GM19025 (cell line): Measurements from ENCODE around the gene SULT1A2.
"Not testable (repeated sequence)": the region's sequence is repeated elsewhere in the genome, so short reads cannot be mapped to it uniquely, and the experiment has no call there.

Experiments used
- ATAC-seq: cut with Tn5 transposase; IDR thresholded peaks from one replicate; pipeline ENCODE4 v1.9.1; 2021; ENCODE audit warnings: mild to moderate bottlenecking, low read depth, moderate library complexity; ENCODE audit not compliant: unreplicated experiment

The SULT1A2 gene

GRCh38 chr16:28609631-28610594 lies 13.1 kb upstream of the SULT1A2 start, which contains the start of gene SULT1A1:
SULT1A1 (minus strand) TSS chr16:28610044; CDS start chr16:28608855, 1,189 bp downstream.
- no peak for ATAC-seq

- not testable (repeated sequence) for ATAC-seq
These were observed 12.2 kb upstream of the SULT1A2 start for GRCh38 chr16:28608867-28609596.

DNA sequence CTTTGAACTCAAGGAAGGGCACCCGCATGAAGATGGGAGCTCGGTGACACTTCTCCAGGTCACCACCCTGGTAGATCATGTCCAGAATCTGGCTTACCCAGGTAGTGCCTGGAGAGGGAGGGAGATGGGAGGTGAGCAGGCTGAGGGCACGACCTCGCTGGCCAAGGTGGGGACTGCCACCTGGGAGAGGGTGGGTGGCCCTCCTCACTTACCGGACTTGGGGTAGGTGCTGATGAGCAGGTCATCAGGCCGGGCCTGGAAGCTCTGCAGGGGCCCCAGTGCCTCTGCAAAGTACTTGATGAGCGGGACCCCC lies 11.6 kb upstream of the SULT1A2 start:
- not testable (repeated sequence) for ATAC-seq

DNA sequence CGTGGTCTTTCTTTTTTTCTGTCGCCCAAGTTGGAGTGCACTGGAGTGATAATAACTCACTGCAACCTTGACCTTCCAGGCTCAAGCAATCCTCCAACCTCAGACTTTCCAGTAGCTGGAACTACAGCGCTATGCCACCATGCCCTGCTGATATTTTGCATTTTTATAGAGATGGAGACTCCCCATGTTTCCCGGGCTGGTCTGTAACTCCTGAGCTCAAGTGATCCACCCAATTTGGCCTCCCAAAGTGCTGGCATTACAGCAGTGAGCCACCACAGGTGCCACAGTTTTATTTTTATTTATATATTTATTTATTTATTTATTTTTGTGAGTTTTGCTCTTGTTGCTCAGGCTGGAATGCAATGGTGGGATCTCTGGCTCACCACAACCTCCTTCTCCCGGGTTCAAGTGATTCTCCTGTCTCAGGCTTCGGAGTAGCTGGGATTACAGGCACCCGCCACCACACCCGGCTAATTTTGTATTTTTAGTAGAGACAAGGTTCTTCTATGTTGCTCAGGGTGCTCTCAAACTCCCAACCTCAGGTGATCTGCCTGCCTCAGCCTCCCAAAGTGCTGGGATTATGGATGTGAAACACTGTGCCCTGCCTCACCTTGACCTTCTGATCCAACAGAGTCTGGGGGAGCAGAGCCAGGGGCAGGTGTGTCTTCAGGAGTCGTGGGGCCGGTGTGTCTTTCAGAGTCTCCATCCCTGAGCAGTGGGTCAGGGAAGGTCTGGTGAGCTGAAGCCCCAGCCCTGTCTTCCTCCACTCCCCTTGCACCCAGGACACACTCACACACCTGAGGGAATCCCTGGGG lies 11.0 kb upstream of the SULT1A2 start:
- ATAC-seq: not testable (repeated sequence)

DNA sequence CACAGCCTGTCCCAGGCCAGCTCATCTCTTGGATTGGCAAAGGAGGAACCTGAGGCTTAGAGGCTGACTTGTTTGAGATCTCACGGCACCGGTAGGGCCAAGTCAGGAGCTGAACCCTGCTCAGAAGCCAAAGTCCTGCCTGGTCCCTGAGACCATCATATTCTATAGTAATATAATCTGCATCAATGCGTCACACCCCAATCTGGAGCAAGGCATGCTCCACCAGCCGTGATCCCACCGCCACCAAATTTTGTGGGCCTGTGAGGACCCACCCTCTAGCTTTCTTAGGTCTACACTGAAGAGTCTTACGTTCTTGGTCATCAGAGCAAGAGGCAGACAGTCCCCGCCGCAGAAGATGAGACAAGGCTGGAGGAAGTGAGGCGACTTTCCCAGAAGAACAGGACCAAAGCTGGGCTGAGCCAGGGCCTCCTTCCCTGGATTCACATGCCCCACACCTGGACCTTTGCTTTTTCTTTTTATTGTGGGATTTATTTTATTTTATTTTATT lies 10.3 kb upstream of the SULT1A2 start:
- no peak for ATAC-seq

- ATAC-seq: no peak
These were observed 9.7 kb upstream of the SULT1A2 start for GRCh38 chr16:28606291-28607115.

DNA sequence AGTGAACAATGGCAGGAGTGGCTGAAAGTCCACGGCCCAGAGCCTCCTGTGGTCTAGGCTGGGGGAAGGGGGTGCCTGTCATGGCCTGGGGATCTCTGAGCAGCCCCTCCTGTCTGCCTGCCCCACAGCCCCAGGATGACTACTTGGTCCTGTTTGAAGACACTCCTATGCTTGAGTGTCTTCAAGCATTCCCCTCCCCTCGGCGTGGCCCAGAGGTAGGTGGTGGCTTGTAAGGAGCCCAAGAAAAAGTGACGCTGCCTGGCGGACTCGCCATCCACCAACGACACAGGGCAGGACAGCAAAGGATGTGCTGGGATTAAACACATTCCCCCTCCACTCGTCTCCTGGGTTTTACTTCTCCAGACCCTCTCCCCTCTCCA lies 7.3 kb upstream of the SULT1A2 start:
- ATAC-seq: no peak

GRCh38 chr16:28603381-28604185 lies 6.7 kb upstream of the SULT1A2 start:
- no peak for ATAC-seq

GRCh38 chr16:28602529-28602928 lies 5.7 kb upstream of the SULT1A2 start:
- ATAC-seq: no peak

GRCh38 chr16:28602062-28602461 lies 5.2 kb upstream of the SULT1A2 start:
- ATAC-seq: not testable (repeated sequence)

DNA sequence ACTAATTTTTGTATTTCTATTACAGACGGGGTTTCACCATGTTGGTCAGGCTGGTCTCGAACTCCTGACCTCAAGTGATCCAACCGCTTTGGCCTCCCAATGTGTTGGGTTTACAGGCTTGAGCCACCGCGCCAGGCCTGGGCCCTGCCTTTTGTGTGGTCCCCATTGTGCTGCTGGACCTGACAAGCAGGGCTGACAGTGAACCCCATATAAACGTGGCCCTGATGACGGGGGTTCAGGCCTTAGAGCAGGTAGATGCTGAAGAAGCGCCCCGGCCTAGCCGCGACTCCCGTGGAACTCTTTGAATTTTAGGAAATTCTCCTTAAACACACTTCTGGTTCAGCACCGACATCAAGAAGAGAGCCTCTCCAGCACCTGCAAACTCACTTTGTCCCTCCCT lies 4.7 kb upstream of the SULT1A2 start:
- not testable (repeated sequence) for ATAC-seq

DNA sequence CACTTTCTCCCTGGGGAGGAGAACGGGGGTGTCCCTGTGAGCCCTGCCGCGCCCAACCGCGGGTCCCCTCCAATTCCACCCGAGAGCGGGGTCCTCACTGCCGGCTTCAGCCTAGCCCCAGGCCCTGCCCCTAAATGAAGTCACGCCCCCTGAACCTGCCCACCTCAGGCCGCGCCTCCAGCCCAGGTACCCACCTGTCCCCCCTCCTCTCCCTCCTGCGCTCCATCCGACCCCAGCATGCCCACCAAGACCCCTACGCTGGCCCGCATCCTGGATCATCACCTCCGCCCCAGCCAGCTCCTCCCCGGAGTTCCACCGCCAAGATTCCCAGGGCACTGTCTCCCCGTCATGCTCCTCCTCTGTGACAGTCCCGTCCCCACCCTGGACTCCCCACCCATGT lies 4.1 kb upstream of the SULT1A2 start:
- not testable (repeated sequence) for ATAC-seq

DNA sequence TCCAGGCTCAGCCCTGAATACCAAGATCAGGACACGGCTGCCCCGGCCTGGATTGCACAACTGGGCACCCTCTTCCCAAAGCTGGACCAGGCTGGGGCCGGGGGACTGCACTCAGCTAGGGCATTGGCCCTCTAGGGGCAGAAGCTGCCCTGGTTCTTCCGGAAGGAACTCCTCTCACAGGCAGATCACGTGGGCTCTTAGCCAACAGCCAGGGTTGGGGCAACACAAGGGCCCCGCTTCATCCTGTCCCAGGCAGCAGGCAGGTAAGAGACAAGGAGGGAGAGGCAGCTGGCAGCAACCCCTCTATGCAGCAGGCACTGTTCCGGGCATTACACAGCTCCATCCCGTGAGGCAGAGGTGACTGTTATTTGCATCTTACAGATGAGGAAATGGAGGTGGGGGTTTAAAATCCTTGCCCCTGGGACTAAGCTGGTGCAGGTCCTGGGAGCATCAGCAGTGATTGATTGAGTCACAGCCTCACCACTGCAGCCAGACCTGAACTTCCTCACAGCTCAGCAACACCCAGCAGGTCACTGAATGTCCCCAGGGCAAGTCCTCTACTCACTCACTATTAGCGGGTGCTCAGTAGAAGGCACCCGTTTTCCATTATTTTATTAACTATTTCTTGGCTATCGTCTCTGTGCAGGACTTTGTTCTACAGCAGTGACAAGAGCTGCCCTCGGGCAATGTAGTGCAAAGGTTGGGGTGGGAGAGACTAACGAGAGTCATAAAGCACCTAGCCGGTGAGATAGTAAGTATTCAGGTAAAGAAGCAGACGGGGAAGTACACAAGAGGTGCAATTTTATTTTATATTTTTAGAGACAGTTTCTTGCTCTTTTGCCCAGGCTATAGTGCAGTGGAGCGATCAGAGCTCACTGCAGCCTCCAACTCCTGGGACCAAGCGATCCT lies 2.8 kb upstream of the SULT1A2 start:
- not testable (repeated sequence) for ATAC-seq

GRCh38 chr16:28597692-28598261 lies 927 bp upstream of the SULT1A2 start:
- no peak for ATAC-seq

- ATAC-seq: no peak
These were observed 677 bp downstream of the SULT1A2 start for GRCh38 chr16:28596115-28596630.

- ATAC-seq: not testable (repeated sequence)
These were observed 1.4 kb downstream of the SULT1A2 start for GRCh38 chr16:28595451-28595850.

- no peak for ATAC-seq
These were observed 3.8 kb downstream of the SULT1A2 start for GRCh38 chr16:28592979-28593553.
